Keratinocyte (primary cell): ENCODE results near the gene KIF21B.
A peak's percentile ranks its signal among the peaks of the same experiment; 100 is the strongest.

Source experiments
- EZH2 ChIP-seq: IDR thresholded peaks from one replicate; pipeline ENCODE4 v1.6.1; 2012; ENCODE audit warnings: inconsistent platforms, mild to moderate bottlenecking, low read length, moderate library complexity
- TF ChIP-seq, protein P1 (sequence below), 3 experiments: IDR thresholded peaks in 1 of 3; conservative IDR thresholded peaks in 1 of 3; optimal IDR thresholded peaks in 1 of 3; 2 replicates in 2 of 3; 3 replicates in 1 of 3; pipeline versions ENCODE3 to v1.5.1; 2011; ENCODE audit warnings: low read length in 3 of 3, mild to moderate bottlenecking in 3 of 3, moderate library complexity in 2 of 3, control low read depth in 1 of 3, inconsistent platforms in 1 of 3; ENCODE audit not compliant: insufficient read depth in 2 of 3; ENCODE audit errors: extremely low read depth in 1 of 3

DNA sequence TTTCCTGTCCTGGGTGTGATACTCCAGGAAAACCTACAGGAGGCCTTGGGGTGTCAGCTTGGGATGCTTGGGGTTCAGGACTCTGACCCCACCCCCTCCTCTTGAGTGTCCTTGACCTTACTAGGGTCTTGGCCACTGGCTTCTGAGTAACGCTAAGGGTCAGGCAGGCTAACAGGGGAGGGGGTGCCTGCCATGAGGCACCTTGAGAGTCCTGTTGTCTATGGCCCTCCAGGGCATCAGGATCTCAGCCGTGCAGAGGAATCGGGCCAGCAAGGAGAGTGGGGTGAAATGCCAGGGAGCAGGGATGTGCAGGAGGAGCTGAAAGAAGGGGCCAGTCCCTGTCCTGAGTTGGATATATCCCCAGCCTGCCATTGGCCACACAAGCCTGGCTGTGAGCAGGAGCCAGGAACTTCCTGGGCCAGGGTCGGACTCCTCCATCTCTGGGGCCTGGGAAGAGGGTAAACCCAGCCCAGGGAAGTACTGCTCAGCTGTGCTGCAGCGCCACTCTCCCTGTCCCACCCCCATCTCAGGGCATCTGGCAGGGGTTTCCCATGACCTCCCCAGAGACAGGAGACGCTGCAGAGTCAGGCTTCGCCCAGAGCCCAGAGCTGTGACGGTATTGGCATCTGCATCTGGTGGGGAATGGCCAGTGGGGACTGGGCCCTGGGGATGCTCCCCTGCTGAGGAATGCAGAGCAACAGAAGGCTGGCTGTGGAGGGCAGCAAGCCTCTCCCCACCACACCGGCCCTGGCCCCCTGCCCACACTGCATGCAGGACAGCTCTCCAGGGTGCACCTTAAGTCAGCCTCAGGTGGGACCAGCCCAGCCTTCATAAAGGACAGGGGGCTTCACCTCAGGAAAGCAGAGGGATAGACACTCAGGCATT, 6.3 kb downstream of the KIF21B start:
- TF ChIP-seq, protein P1, sequence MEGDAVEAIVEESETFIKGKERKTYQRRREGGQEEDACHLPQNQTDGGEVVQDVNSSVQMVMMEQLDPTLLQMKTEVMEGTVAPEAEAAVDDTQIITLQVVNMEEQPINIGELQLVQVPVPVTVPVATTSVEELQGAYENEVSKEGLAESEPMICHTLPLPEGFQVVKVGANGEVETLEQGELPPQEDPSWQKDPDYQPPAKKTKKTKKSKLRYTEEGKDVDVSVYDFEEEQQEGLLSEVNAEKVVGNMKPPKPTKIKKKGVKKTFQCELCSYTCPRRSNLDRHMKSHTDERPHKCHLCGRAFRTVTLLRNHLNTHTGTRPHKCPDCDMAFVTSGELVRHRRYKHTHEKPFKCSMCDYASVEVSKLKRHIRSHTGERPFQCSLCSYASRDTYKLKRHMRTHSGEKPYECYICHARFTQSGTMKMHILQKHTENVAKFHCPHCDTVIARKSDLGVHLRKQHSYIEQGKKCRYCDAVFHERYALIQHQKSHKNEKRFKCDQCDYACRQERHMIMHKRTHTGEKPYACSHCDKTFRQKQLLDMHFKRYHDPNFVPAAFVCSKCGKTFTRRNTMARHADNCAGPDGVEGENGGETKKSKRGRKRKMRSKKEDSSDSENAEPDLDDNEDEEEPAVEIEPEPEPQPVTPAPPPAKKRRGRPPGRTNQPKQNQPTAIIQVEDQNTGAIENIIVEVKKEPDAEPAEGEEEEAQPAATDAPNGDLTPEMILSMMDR (optimal IDR thresholded peaks at IDR 0.05 in 1 of 3, IDR thresholded peaks at IDR 0.05 in 1 of 3, conservative IDR thresholded peaks at IDR 0.05 in 1 of 3; ENCODE audit: extremely low read depth in 1 of 3, insufficient read depth in 2 of 3, low read length in 3 of 3): peak in 1 of 3 experiments; percentile 16
- no peak for TF ChIP-seq EZH2
